Measurements from ENCODE around the gene CENPX. TPM values are rescaled to one million over a fixed set of nuclear protein-coding genes. Genes with fewer than 3 reads are reported as not detected.
A peak's percentile ranks its signal among the peaks of the same experiment; 100 is the strongest.

The CENPX gene
- total RNA-seq, 1 donor from 2014 or later: 27.8 TPM

GRCh38 chr17:82056729-82057621, 34.3 kb upstream of the CENPX start:
- no peak for ATAC-seq (ENCODE audit: poor library complexity)
- intact Hi-C loops (cut with DNase I): no loop called here
- DNase-seq: no peak

DNA sequence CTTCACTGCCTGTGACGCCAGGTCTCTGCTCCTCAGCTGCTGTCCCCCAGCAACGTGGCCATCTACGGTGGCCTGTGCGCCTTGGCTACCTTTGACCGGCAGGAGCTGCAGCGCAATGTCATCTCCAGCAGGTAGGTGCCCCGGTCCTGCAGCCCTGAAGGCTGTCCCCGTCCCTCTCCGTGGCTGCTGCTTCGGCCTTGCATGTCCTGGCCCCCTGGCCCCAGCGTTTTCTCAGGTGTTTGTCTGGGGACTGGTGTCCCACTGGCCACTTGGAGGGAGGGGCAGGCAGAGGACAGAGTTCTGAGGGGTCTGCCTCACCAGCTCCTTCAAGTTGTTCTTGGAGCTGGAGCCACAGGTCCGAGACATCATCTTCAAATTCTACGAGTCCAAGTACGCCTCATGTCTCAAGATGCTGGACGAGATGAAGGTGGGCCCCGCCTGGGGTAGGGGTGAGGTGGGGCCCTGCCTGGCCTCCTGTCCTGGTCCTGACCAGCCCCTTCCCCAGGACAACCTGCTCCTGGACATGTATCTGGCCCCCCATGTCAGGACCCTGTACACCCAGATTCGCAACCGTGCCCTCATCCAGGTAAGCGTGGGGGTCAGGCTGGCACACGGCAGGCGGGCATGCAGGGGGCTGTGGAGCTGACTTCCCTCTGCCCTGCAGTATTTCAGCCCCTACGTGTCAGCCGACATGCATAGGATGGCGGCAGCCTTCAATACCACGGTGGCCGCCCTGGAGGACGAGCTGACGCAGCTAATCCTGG, 33.5 kb upstream of the CENPX start:
- intact Hi-C loops (cut with DNase I): no loop called here
- DNase-seq: no peak
- ATAC-seq (ENCODE audit: poor library complexity): no peak

DNA sequence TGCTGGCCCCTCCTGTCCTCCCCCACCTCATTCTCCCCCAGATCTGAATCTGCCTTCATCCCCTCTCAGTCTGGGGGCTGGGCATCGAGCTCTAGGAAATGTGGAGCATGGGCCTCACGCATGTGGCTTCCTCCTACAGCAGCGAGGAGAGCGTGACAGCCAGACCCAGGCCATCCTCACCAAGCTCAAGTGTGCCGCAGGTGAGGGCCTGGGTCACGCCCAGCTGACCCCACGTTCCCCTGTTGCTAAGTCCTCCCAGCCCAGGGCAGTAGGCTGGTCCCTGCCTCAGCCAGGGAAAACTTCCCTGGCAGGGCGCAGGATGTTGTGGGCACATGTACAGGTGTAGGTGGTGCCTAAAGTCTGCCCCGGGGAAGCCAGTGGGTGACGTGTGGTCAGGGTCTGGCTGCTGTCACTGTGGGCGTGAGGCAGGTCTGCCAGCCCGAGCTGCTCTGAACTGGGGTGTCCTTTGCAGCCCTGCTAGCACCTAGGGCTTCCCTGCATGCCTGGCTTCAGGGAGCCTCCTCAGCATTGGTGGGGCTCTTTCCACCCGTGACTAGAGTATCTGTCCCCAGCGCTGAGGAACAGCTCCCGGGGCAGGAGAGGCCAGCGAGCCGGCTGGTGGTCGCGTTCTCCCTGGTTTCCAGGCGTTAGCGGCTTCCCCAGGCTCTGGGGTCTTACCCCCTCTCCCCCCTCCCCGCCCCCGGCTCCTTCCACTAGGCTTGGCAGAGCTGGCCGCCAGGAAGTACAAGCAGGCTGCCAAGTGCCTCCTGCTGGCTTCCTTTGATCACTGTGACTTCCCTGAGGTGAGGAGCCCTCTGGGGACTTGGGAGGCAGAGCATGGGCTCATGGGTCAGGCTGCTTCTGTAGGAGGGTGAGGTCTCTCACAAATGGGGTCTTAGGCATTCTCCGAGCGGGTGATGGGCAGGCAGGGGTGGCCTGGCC, 32.6 kb upstream of the CENPX start:
- no peak for DNase-seq
- intact Hi-C loops (cut with DNase I): no loop called here
- ATAC-seq (ENCODE audit: poor library complexity): no peak

- DNase-seq: no peak
- ATAC-seq (ENCODE audit: poor library complexity): no peak
- intact Hi-C loops (cut with DNase I): no loop called here
Observed at GRCh38 chr17:82054351-82055022, 31.8 kb upstream of the CENPX start.

DNA sequence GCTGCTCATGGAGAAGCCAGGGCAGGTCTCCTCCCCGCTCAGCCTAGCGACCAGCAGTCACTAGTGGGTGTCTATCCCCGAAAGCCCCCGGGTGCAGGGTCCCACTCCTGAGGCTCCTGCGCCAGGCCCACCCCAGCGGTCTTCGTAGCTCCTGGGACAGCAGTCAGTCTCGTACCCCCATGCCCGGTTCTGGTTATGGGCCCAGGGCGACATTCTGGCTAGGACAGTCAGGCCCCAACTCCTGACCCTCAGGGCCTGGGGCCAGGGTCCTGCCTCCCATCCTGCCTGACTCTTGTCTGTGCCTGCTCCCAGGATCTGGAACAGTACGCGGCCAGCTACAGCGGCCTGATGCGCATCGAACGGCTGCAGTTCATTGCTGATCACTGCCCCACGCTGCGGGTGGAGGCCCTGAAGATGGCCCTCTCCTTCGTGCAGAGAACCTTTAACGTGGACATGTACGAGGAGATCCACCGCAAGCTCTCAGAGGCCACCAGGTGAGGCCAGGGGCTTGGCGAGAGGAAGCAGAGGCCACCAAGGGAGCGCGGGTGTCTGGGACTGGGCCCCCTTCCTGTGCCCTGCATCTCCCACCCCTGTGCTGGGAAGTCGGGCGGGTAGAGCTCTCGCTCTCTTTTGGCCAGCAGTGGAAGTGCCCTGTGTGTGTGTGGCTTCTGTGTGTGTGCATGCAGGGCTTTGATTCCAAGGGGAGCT, 31.0 kb upstream of the CENPX start:
- ATAC-seq (ENCODE audit: poor library complexity): no peak
- intact Hi-C loops (cut with DNase I): no loop called here
- no peak for DNase-seq

DNA sequence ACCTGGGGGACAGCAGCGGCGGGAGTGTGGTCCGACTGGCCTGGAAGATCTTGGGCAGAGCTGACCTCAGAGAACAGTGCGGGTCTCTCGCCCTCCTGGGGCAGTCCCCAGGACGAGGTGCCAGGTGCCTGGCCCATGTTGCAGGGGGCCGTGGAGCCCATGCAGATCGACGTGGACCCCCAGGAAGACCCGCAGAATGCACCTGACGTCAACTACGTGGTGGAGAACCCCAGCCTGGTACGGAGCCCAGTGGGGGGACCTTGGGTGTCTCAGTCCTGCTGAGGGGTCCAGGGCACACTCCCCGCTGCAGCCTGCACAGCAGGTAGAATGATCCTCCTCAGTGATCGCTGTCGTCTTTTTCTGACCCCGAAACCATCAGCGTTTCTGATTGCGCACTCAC, 30.5 kb upstream of the CENPX start:
- DNase-seq: no peak
- no peak for ATAC-seq (ENCODE audit: poor library complexity)
- intact Hi-C loops (cut with DNase I): no loop called here

- ATAC-seq (ENCODE audit: poor library complexity): no peak
- DNase-seq: no peak
- intact Hi-C loops (cut with DNase I): no loop called here
Observed at GRCh38 chr17:82052638-82053059, 30.0 kb upstream of the CENPX start.

DNA sequence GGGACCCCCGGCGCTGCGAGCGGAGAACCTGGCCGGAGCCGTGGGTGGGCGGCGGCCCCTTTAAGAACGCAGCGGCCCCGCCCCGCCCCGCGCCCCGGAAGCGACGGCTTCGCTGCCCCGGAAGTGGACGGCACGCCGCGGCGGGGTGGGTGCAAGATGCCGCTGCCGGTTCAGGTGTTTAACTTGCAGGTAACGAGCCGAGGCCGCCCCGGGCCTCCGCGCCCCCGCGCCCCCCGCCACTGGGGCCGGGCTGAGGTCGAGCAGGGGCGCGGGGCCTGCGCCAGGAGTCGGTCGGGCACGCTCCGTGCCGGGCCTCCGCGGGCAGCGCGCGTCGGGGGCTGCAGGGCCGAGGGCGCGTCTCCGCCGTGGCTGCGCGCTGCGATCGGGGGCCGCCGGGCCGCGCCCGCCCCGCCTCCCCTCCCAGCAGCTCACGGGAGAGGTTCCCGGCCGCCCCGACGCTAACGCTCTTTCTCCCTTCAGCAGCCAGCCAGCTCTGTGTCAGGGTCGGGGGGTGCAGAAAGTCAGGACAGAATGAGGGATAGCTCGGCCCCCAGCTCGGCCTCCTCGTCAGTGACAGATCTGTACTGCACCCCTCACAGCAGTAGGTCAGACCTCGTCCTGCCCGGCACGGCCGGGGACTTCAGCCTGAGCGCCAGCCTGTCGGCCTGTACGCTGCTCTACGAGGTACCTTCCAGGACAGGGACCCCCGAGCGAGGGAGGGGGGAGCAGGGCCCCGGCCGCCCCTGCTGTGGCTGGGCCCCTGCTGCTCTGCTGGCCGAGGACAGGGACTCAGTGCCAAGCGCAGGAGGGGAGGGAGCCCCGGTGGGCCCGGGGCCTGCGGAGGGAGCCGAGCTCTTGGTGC, 29.3 kb upstream of the CENPX start, which contains the start of the genes GPS1 and RFNG:
GPS1 (plus strand) TSS at position 123 of the 862 bp plus-strand sequence; CDS start at position 157, 34 bp downstream.
RFNG (minus strand) TSS at position 36 of the 862 bp plus-strand sequence. CDS start 45 bp downstream, outside the sequence.
- intact Hi-C loops (cut with DNase I): no loop called here
- peak; percentile 83 for ATAC-seq (ENCODE audit: poor library complexity)
- peak; percentile 89 for DNase-seq

DNA sequence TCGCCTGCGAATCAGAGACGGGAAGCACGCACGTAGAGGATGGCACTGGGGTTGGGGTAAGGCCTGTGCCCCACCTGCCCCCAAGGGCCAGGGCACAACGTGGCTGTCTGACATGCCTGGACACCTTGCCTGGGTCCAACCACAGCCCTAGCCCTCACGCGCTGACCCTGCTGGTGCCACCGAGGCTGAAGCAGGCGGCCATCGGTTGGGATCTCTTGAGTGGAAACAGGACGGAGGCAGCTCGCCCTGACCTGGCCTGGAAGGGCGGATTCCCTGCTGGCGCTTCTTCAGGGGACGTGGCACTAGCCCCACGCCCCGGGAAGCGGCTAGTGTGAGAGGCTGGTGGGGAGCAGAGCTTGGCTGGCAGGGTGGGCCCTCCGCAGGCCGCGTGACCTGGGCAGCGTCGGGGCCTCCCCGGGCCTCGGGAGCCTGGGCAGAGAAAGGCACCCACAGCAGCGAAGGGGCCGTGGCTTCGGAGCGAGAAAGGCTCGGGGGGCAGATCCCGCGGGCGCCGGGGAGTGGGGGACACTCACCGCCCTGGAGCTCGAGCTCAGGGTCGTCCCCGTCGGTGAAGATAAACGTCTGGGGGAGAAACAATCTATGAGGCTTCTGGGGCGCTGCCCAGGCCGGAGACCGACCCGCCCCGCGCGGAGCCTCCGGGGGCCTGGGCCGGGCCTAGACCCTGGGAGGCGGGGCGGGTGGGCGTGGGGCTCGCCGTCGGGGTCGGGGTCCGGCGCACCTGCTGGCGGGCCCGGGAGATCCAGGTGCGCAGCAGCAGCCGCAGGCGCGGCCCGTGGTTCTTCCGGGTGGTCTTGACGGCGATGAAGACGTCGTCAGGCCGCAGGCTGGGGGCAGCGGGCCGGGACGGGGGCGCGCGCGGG, 28.3 kb upstream of the CENPX start:
- DNase-seq (no peak), ATAC-seq (ENCODE audit: poor library complexity) (peak; percentile 7)
- intact Hi-C loops (cut with DNase I): no loop called here

- intact Hi-C loops (cut with DNase I): no loop called here
- DNase-seq (no peak), ATAC-seq (ENCODE audit: poor library complexity) (no peak)
Observed at GRCh38 chr17:82050152-82050760, 27.6 kb upstream of the CENPX start.

DNA sequence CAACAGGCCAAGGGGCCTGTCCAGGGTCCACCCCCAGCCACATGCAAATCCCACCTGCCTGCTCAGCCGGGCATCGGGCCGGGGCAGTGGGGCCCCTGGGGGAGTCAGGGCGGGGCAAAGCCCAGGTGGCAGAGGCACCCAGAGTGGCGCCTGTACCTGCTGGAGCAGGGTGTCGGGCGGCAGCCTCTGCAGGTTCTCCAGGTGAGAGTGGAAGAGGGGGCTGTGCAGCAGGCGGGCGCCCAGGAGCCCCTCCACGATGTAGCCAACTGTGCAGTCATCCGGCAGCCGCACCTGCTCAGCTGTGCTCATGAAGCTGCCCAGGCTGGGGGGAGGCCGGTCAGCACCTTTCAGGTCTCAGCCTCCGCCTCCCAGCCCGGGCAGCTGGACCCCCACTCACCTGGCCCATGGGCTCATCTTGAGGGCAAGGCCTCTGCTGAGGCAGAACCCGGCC, 26.9 kb upstream of the CENPX start:
- DNase-seq (no peak), ATAC-seq (ENCODE audit: poor library complexity) (no peak)
- intact Hi-C loops (cut with DNase I): no loop called here

DNA sequence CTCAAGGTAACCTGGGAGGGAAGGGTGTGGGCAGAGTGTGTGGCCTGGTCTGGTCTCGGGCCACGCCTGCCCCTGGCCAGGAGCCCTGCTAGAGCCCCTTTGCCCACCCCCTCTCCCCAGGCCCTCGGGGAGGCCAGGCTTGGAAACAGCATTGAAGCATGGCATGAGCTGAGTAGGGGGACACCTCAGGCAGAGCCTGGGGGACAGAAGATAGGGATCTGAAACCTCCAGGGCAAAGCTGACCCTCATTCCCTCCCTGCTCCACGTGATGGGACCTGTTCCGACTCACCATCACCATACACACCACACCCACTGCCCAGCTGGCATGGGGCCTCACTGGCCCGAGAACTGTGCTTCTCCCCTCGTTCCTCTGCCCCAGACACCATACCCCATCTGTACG, 26.4 kb upstream of the CENPX start:
- ATAC-seq (ENCODE audit: poor library complexity): no peak
- no peak for DNase-seq
- intact Hi-C loops (cut with DNase I): no loop called here

DNA sequence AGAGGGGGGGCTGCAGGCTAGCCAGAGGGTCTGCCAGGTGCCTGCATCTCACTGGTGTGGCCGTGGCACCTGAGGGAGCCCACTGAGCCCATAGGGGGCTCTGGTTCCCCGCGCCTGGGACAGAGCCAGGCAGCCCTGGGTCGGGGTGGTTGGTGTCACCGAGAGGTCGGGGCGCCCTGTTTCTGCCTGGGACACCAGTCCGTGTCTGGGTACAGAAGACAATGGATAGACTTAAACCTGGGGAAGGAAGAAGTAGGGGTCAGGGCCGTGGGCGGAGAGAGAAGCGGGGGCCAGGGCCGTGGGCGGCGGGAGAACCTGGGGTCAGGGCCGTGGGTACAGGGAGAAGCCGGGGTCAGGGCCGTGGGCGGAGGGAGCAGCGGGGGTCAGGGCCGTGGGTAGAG, 25.9 kb upstream of the CENPX start:
- ATAC-seq (ENCODE audit: poor library complexity) (no peak), DNase-seq (no peak)
- intact Hi-C loops (cut with DNase I): no loop called here

GRCh38 chr17:82047914-82048570, 25.4 kb upstream of the CENPX start:
- intact Hi-C loops (cut with DNase I): no loop called here
- DNase-seq: no peak
- ATAC-seq (ENCODE audit: poor library complexity): no peak

DNA sequence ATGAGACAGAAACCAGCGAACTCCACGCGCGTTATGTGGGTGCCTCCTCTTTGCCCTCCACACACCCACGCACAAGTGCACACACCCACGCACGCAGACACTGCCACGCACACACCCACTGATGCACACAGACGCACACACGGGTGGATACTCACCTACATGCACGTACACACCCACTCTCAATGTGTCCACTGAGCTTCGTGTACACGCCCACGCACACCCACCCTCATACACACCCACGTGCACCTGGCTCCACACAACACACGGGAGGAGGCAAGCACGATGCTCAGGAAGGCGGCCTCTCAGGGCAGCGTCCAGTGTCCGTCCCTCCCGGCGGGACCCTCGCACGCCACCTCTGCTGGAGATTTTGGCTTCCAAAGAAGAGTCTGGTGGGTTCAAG, 24.7 kb upstream of the CENPX start:
- no peak for DNase-seq
- intact Hi-C loops (cut with DNase I): no loop called here
- ATAC-seq (ENCODE audit: poor library complexity): no peak
